ENCODE measurements around the gene ZNF225. TPM values are rescaled to one million over a fixed set of nuclear protein-coding genes. Genes with fewer than 3 reads are reported as not detected.

Gene ZNF225
- total and polyA plus RNA-seq, 2 of the 4 experiments (the other 2 are of a cell fraction), result 1.5 to 5.7 TPM

GRCh38 chr19:44113784-44114390 is 688 bp downstream of the ZNF225 start:
- Histone ChIP-seq H2AK5ac (ENCODE audit: low read depth, low read length) (no peak overlapping the region), H2BK120ac (ENCODE audit: low read depth, low read length) (no peak overlapping the region), H3K56ac (ENCODE audit: extremely low read depth, insufficient read depth, low read length) (peak overlapping the region; percentile 46), H4K8ac (ENCODE audit: low read depth in 2 of 2, low read length in 2 of 2) (peak overlapping the region; percentile 37 to 86), H3K27ac (ENCODE audit: insufficient read depth, low read length) (peak overlapping the region; percentile 74), H3K4me2 (ENCODE audit: low read depth, low read length) (peak overlapping the region; percentile 92), H3K4me3 (ENCODE audit: insufficient read depth, low read depth, low read length) (peak overlapping the region; percentile 70), H3K23ac (ENCODE audit: low read depth, low read length) (peak overlapping the region; percentile 75), H3K4ac (ENCODE audit: low read depth, low read length) (peak overlapping the region; percentile 58; the same call in 1 of the 2 replicates), H4K20me1 (ENCODE audit: insufficient read depth, low read length) (no peaks in the 10 kb centered on the region), H3K14ac (replicated peaks; ENCODE audit: low read depth, low read length) (peak overlapping the region; percentile 86), H3K18ac (ENCODE audit: low read depth, low read length) (no peak overlapping the region), H2BK15ac (ENCODE audit: low read depth, low read length) (no peak overlapping the region), H3K79me1 (ENCODE audit: low read depth in 1 of 2, low read length in 2 of 2) (peaks cover 4 to 28% of the 10 kb centered on the region in 2 experiments; a peak in 3 of 4 replicates), H4K91ac (ENCODE audit: insufficient read depth, low read depth, low read length) (no peak overlapping the region), H2AK9ac (replicated peaks; ENCODE audit: low read depth, low read length, poor library complexity) (peak overlapping the region; percentile 83), H3K4me1 (ENCODE audit: control insufficient read depth, insufficient read depth, low read length) (no peaks in the 10 kb centered on the region), H3K36me3 (ENCODE audit: control insufficient read depth, insufficient read depth, low read length) (peaks cover 12% of the 10 kb centered on the region), H3K27me3 (ENCODE audit: control insufficient read depth, insufficient read depth, low read length) (no peaks in the 10 kb centered on the region), H2BK5ac (ENCODE audit: low read depth, low read length, poor library complexity, severe bottlenecking) (peak overlapping the region; percentile 62), H2BK20ac (ENCODE audit: low read depth, low read length) (no peak overlapping the region), H3K9me1 (ENCODE audit: insufficient read depth, low read length) (no peaks in the 10 kb centered on the region), H3K9ac (ENCODE audit: low read depth, low read length) (peak overlapping the region; percentile 81), H4K5ac (ENCODE audit: low read depth, low read length) (no peak overlapping the region), H2AFZ (replicated peaks; ENCODE audit: low read length, poor library complexity) (peak overlapping the region; percentile 96), H3K9me3 (ENCODE audit: control insufficient read depth, insufficient read depth, low read length) (peaks cover 2% of the 10 kb centered on the region; the same call in 1 of the 2 replicates)
- BruUV-seq (replicated peaks), result no TSS peak
- POLR2A ChIA-PET (ENCODE audit: unreplicated experiment), result no interaction called here
- ATAC-seq (ENCODE audit: low read depth), result no peak
- 0% methylated on average over 5 of the region's 18 CpGs; no CpG with 5 or more reads in 1 of the 2 experiments for WGBS, 2 experiments (ENCODE audit: extremely low coverage in 2 of 2, insufficient read length in 1 of 2)
- dilution Hi-C loops (cut with HindIII; ENCODE audit: low sequenced_read_pairs, unreplicated experiment) (no loop called here), in situ Hi-C loops (cut with MboI; ENCODE audit: low sequenced_read_pairs) (no loop called here), intact Hi-C loops (cut with micrococcal nuclease) (loop anchor here (2.0 to 5.0 kb wide), 2 partner anchors 51 to 98 kb away; partner anchors contain the start of genes ZNF226 and ZNF227)
- CTCF ChIA-PET, result no interaction called here
- peak; percentile 27 for DNase-seq
- TF ChIP-seq MXI1 (IDR thresholded peaks at IDR 0.05; ENCODE audit: borderline replicate concordance, low read depth, low read length) (no peak), SMC3 (IDR thresholded peaks at IDR 0.05; ENCODE audit: low read depth, low read length) (no peak), RCOR1 (IDR thresholded peaks at IDR 0.05; ENCODE audit: insufficient replicate concordance, low read length) (no peak), ELK1 (IDR thresholded peaks at IDR 0.05; ENCODE audit: borderline replicate concordance, low read depth, low read length) (no peak), FOS (IDR thresholded peaks at IDR 0.05; ENCODE audit: low read depth, low read length) (no peak), CHD1 (IDR thresholded peaks at IDR 0.05; ENCODE audit: low read depth, low read length) (no peak), MAFK (IDR thresholded peaks at IDR 0.05; ENCODE audit: low read depth, low read length) (no peak), BHLHE40 (IDR thresholded peaks at IDR 0.05; ENCODE audit: low read depth, low read length) (no peak), MAZ (IDR thresholded peaks at IDR 0.05; ENCODE audit: borderline replicate concordance, low read depth, low read length) (no peak), RFX5 (IDR thresholded peaks at IDR 0.05; ENCODE audit: low read depth, low read length) (no peak), POLR2A (IDR thresholded peaks at IDR 0.05; ENCODE audit: low read depth, low read length) (no peak)
